Stomach (tissue), 4 donors: ENCODE results near the gene AZGP1.

ENCODE experiments used
- CTCF ChIP-seq, 7 experiments: fragments of 450-650 bp in 4 of 7; fragments of 200-600 bp in 3 of 7; sonication (generic) in 3 of 7; IDR thresholded peaks; one replicate each; pipeline ENCODE4 v1.5.1; 2016 to 2019; ENCODE audit warnings: antibody characterized with exemption in 7 of 7, control low read depth in 2 of 7, mild to moderate bottlenecking in 1 of 7
- POLR2AphosphoS5 ChIP-seq, 3 donors: sonication (generic); formaldehyde crosslinking; IDR thresholded peaks; one replicate each; pipeline ENCODE4 v1.6.1; 2016; ENCODE audit warnings: antibody characterized with exemption in 3 of 3

- no peak for TF ChIP-seq CTCF (IDR thresholded peaks at IDR 0.05)
- no peak for TF ChIP-seq POLR2AphosphoS5 (IDR thresholded peaks at IDR 0.05)
These were observed 22.2 kb downstream of the AZGP1 start for GRCh38 chr7:99953649-99954048.
